HG03196 (cell line): Measurements from ENCODE around the gene IKZF4.

Experiments used
- ATAC-seq: cut with Tn5 transposase; IDR thresholded peaks from one replicate; pipeline ENCODE4 v1.9.1; 2021; ENCODE audit not compliant: unreplicated experiment

The IKZF4 gene

GRCh38 chr12:56081393-56082347 is 60.8 kb downstream of the IKZF4 start:
- ATAC-seq: no peak

DNA sequence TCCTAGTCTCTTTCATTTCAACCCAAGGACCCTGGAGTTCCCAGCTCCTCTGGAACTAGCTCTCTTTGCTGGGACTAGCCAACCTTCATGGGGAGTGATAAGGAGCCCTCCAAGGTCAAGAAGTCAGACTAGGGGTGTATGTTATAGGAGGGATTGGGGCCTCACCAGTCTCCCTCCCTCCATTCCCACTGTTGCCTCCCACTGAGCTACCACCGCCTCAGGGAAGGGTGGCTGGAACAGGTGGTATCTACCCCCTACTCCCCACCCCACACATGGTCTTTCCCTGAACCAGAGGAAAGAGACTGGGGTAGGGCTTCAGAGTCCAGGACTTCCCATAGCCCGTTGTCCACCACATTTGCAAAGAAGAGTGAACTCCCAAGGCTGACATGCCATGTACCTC is 61.5 kb downstream of the IKZF4 start:
- ATAC-seq: no peak

DNA sequence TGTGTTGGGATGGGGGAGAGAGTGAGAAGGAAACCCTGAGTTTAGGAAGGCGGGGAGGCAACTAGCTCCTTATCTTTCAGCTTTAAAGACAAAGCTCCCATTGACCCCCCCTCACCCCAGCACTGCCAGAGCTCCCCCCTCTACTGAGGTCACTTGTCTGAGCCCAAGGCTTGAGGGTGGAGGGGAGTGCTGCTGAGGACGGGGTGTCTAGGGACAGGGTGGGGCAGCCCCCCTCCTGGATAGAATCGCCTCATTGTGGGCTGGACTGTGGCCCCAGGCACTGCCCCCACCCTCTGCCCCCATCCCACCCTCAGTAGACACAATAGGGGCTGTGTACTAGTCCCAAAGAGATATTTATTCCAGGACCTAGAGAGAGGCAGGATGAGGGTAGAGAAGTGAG is 62.1 kb downstream of the IKZF4 start:
- ATAC-seq: no peak

GRCh38 chr12:56084958-56085543 is 64.2 kb downstream of the IKZF4 start:
- no peak for ATAC-seq

DNA sequence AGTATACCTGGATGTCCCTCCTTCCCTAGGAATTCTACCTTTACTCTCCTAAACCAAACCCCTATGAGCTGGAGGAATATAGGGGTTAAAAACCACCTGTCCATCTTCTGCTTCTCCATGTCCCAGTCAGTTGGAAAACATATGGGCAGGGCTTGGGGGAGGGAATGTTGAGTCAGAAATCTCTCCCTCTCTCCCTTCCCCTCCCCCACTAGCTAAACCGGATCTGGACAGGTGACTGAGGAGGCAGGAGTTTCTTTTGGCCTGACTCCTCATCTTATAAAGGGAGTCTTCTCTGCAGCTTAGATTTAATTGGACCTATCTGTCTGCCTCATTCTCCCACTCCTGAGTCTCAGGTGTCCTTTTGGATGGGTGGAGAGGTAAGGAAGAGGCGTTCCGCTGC is 65.3 kb downstream of the IKZF4 start:
- ATAC-seq: no peak

DNA sequence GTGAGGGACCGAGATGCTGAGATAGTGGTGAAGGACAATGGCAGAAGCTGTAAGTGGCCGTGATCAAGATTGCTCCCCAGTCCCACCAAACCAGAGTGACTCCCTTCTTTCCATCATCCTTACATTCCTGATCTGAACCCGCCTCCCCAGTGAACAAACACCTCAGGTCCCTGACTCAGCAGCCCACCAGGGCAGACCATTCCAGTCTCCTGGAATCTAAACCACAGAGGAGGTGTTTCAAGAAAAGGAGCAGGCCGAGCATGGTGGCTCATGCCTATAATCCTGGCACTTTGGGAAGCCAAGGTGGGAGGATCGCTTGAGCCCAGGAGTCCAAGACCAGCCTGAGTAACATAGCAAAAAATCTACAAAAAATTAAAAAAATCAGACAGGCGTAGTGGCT is 65.8 kb downstream of the IKZF4 start:
- no peak for ATAC-seq

GRCh38 chr12:56087220-56087619 is 66.4 kb downstream of the IKZF4 start:
- no peak for ATAC-seq
